ENCODE data around the gene PDCD4. TPM values are rescaled to one million over a fixed set of nuclear protein-coding genes. Genes with fewer than 3 reads are reported as not detected.
A peak's percentile ranks its signal among the peaks of the same experiment; 100 is the strongest.

PDCD4 gene
- total and polyA plus RNA-seq, 9 of the 15 experiments (the other 6 are each of a cell fraction or from before 2014, with no cell fraction given): 12.9 to 44.1 (median 33.7) TPM

DNA sequence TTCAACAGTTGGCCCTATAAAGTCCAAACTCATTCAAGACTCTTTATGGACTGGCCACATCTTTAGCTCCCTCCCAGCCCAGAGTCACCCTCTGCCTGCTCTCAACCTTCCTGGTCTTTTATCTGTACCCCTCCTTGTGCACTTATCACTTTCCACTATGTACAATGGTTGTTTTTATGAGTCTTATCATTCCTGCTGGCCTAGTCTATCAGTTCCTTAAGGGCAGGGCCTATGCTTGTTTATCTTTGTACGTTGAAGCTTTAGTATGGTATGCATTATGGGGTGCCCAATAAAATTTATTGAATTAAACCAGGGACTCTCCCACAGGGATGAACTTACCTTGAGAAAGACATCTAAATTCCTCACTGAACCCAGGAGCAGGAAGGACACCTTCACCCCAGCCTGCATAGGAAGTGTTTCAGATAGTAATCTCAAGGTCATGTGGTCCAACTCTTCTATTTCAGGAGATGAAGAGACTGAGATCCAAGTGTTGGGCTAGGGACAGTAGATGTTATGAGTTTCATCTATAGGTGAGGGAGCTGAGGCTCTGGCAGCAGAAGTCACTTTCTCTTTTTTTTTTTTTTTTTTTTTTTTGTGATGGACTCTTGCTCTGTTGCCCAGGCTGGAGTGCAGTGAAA is 13.3 kb upstream of the PDCD4 start (continued):
- TF ChIP-seq BRF1 (IDR thresholded peaks at IDR 0.05; ENCODE audit: borderline replicate concordance, extremely low read depth, insufficient read length) (no peak), SMC3 (conservative IDR thresholded peaks at IDR 0.05; ENCODE audit: insufficient read depth, low read depth, low read length) (no peak), ZNF24 (IDR thresholded peaks at IDR 0.05) (no peak), ZNF311 (CRISPR knock-in tag; IDR thresholded peaks at IDR 0.05) (no peak), ZNF316 (IDR thresholded peaks at IDR 0.05) (no peak), MCM2 (IDR thresholded peaks at IDR 0.05; ENCODE audit: low read depth) (no peak), TAF9B (IDR thresholded peaks at IDR 0.05; ENCODE audit: partially characterized antibody) (no peak), ZNF197 (CRISPR knock-in tag; IDR thresholded peaks at IDR 0.05; ENCODE audit: low read depth) (0 out of 2 replicates have a peak, but pooled peaks have one; percentile 53), LCOR (CRISPR knock-in tag; IDR thresholded peaks at IDR 0.05) (no peak), MBD2 (IDR thresholded peaks at IDR 0.05; ENCODE audit: borderline replicate concordance, low read depth) (peak; percentile 38; the same call in 1 of the 2 replicates), XRCC5 (IDR thresholded peaks at IDR 0.05; ENCODE audit: low read depth, low read length) (no peak), ZNF717 (CRISPR knock-in tag; IDR thresholded peaks at IDR 0.05) (no peak), U2AF1 (optimal IDR thresholded peaks at IDR 0.05; ENCODE audit: low read depth, low read length) (no peak), POLR2G (IDR thresholded peaks at IDR 0.05; ENCODE audit: low read depth, low read length) (no peak), HMGXB4 (CRISPR knock-in tag; IDR thresholded peaks at IDR 0.05) (no peak), RFX7 (CRISPR knock-in tag; IDR thresholded peaks at IDR 0.05) (no peak), ZBTB26 (CRISPR knock-in tag; IDR thresholded peaks at IDR 0.05) (no peak), NFYB (IDR thresholded peaks at IDR 0.05; ENCODE audit: extremely low read depth, insufficient read length) (no peak), ZNF395 (CRISPR knock-in tag; IDR thresholded peaks at IDR 0.05) (no peak; the same call in 1 of the 2 replicates)
- TF ChIP-seq, protein P1, sequence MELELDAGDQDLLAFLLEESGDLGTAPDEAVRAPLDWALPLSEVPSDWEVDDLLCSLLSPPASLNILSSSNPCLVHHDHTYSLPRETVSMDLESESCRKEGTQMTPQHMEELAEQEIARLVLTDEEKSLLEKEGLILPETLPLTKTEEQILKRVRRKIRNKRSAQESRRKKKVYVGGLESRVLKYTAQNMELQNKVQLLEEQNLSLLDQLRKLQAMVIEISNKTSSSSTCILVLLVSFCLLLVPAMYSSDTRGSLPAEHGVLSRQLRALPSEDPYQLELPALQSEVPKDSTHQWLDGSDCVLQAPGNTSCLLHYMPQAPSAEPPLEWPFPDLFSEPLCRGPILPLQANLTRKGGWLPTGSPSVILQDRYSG (tag; conservative IDR thresholded peaks at IDR 0.05; ENCODE audit: low read depth): no peak
- TF ChIP-seq, protein P2, sequence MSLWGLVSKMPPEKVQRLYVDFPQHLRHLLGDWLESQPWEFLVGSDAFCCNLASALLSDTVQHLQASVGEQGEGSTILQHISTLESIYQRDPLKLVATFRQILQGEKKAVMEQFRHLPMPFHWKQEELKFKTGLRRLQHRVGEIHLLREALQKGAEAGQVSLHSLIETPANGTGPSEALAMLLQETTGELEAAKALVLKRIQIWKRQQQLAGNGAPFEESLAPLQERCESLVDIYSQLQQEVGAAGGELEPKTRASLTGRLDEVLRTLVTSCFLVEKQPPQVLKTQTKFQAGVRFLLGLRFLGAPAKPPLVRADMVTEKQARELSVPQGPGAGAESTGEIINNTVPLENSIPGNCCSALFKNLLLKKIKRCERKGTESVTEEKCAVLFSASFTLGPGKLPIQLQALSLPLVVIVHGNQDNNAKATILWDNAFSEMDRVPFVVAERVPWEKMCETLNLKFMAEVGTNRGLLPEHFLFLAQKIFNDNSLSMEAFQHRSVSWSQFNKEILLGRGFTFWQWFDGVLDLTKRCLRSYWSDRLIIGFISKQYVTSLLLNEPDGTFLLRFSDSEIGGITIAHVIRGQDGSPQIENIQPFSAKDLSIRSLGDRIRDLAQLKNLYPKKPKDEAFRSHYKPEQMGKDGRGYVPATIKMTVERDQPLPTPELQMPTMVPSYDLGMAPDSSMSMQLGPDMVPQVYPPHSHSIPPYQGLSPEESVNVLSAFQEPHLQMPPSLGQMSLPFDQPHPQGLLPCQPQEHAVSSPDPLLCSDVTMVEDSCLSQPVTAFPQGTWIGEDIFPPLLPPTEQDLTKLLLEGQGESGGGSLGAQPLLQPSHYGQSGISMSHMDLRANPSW (CRISPR knock-in tag; IDR thresholded peaks at IDR 0.05): no peak
